ENCODE measurements around the gene EPB41L4B. TPM values are rescaled to one million over a fixed set of nuclear protein-coding genes. Genes with fewer than 3 reads are reported as not detected.

Gene EPB41L4B
- polyA plus RNA-seq, 1 donor from 2014 or later = 4.1 TPM

DNA sequence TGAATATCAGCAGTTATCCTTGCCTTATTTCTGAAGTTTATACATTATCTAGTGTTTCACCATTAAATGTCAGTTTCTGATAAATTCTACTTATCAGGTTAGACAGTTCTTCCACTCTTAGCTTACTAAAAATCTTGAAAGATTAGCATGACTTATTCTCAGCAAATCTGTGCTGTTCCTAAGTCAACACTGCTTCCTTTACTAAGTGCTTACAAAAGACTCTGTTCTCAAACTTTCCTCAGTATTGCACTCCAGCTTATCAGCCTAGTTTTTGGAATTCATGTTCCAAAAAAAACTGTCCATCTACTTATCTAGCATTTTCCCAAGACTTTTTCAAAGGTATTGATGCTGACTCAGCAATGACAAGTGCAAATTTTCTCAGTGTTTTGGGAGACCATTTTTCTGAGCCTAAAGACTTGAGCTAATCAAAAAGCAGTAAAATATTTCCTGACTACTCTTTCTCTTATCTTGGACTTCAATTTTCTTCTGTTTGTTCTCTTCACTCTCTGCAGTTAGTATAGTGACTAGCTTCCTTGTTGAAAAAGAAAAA lies 92.7 kb downstream of the EPB41L4B start:
- H3K4me3 ChIP-seq (ENCODE audit: low read length) = no peak overlapping the region

DNA sequence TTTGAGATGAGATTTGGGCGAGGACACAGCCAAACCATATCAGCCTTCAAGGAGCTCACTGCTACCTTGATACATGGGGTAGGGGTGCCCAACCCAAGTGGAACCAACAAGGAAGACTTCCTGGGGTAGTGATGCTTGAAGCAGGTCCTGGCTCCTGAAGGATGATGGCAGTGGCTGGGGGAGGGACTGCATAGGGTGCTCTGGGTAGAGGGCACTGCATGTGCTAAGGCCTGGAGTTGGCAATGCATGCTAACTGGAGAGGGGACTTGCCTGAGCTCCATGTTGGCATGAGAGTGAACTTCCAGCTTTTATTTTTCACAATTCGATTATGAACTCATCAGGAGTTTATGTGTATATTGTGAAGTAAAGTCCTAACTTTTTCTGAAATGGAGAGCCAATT lies 95.2 kb downstream of the EPB41L4B start:
- Histone ChIP-seq H3K27ac (ENCODE audit: low read length) (no peak overlapping the region), H3K36me3 (ENCODE audit: insufficient read depth, low read length) (no peaks in the 10 kb centered on the region), H2AFZ (ENCODE audit: low read depth, low read length) (no peak overlapping the region), H4K20me1 (ENCODE audit: insufficient read depth) (no peaks in the 10 kb centered on the region), H3K79me2 (replicated peaks; ENCODE audit: insufficient read depth, low read length) (no peaks in the 10 kb centered on the region), H3K9me3 (ENCODE audit: low read length) (no peaks in the 10 kb centered on the region), H3F3A (ENCODE audit: insufficient read depth, low read length, poor library complexity, severe bottlenecking) (no peaks in the 10 kb centered on the region), H3K27me3 (ENCODE audit: insufficient read depth, low read depth, low read length) (no peaks in the 10 kb centered on the region), H3K9ac (ENCODE audit: low read length) (no peak overlapping the region), H3K9me2 (ENCODE audit: insufficient read depth, low read length) (no peaks in the 10 kb centered on the region), H3K4me2 (ENCODE audit: low read length) (no peak overlapping the region), H3K4me3 (ENCODE audit: low read length) (no peak overlapping the region)
- TF ChIP-seq MXI1 (conservative IDR thresholded peaks at IDR 0.05; ENCODE audit: poor library complexity, severe bottlenecking) (no peak), RAD21 (conservative IDR thresholded peaks at IDR 0.05) (no peak), EZH2 (IDR thresholded peaks at IDR 0.05; ENCODE audit: borderline replicate concordance, insufficient read depth, low read length, poor library complexity, severe bottlenecking) (no peak), SMC3 (conservative IDR thresholded peaks at IDR 0.05; ENCODE audit: poor library complexity) (no peak), POLR2AphosphoS5 (IDR thresholded peaks at IDR 0.05) (no peak), TAF1 (IDR thresholded peaks at IDR 0.05; ENCODE audit: low read depth) (no peak), EP300 (conservative IDR thresholded peaks at IDR 0.05; ENCODE audit: poor library complexity, severe bottlenecking) (no peak)
- TF ChIP-seq, protein P1, sequence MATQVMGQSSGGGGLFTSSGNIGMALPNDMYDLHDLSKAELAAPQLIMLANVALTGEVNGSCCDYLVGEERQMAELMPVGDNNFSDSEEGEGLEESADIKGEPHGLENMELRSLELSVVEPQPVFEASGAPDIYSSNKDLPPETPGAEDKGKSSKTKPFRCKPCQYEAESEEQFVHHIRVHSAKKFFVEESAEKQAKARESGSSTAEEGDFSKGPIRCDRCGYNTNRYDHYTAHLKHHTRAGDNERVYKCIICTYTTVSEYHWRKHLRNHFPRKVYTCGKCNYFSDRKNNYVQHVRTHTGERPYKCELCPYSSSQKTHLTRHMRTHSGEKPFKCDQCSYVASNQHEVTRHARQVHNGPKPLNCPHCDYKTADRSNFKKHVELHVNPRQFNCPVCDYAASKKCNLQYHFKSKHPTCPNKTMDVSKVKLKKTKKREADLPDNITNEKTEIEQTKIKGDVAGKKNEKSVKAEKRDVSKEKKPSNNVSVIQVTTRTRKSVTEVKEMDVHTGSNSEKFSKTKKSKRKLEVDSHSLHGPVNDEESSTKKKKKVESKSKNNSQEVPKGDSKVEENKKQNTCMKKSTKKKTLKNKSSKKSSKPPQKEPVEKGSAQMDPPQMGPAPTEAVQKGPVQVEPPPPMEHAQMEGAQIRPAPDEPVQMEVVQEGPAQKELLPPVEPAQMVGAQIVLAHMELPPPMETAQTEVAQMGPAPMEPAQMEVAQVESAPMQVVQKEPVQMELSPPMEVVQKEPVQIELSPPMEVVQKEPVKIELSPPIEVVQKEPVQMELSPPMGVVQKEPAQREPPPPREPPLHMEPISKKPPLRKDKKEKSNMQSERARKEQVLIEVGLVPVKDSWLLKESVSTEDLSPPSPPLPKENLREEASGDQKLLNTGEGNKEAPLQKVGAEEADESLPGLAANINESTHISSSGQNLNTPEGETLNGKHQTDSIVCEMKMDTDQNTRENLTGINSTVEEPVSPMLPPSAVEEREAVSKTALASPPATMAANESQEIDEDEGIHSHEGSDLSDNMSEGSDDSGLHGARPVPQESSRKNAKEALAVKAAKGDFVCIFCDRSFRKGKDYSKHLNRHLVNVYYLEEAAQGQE (IDR thresholded peaks at IDR 0.05; ENCODE audit: borderline replicate concordance) = no peak
- TF ChIP-seq, protein P2, sequence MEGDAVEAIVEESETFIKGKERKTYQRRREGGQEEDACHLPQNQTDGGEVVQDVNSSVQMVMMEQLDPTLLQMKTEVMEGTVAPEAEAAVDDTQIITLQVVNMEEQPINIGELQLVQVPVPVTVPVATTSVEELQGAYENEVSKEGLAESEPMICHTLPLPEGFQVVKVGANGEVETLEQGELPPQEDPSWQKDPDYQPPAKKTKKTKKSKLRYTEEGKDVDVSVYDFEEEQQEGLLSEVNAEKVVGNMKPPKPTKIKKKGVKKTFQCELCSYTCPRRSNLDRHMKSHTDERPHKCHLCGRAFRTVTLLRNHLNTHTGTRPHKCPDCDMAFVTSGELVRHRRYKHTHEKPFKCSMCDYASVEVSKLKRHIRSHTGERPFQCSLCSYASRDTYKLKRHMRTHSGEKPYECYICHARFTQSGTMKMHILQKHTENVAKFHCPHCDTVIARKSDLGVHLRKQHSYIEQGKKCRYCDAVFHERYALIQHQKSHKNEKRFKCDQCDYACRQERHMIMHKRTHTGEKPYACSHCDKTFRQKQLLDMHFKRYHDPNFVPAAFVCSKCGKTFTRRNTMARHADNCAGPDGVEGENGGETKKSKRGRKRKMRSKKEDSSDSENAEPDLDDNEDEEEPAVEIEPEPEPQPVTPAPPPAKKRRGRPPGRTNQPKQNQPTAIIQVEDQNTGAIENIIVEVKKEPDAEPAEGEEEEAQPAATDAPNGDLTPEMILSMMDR (IDR thresholded peaks at IDR 0.05; ENCODE audit: poor library complexity, severe bottlenecking) = no peak

More for the DNA sequence above, 92.7 kb downstream of the EPB41L4B start:
- H3K9ac ChIP-seq (ENCODE audit: low read length) = no peak overlapping the region
- H3K79me2 ChIP-seq (replicated peaks; ENCODE audit: insufficient read depth, low read length) = no peaks in the 10 kb centered on the region
- H3F3A ChIP-seq (ENCODE audit: insufficient read depth, low read length, poor library complexity, severe bottlenecking) = no peaks in the 10 kb centered on the region
- H3K36me3 ChIP-seq (ENCODE audit: insufficient read depth, low read length) = no peaks in the 10 kb centered on the region
- no peaks in the 10 kb centered on the region for H3K9me3 ChIP-seq (ENCODE audit: low read length)
- TF ChIP-seq SMC3 (conservative IDR thresholded peaks at IDR 0.05; ENCODE audit: poor library complexity) (no peak), EZH2 (IDR thresholded peaks at IDR 0.05; ENCODE audit: borderline replicate concordance, insufficient read depth, low read length, poor library complexity, severe bottlenecking) (no peak), MXI1 (conservative IDR thresholded peaks at IDR 0.05; ENCODE audit: poor library complexity, severe bottlenecking) (no peak), RAD21 (conservative IDR thresholded peaks at IDR 0.05) (no peak), TAF1 (IDR thresholded peaks at IDR 0.05; ENCODE audit: low read depth) (no peak), POLR2AphosphoS5 (IDR thresholded peaks at IDR 0.05) (no peak), EP300 (conservative IDR thresholded peaks at IDR 0.05; ENCODE audit: poor library complexity, severe bottlenecking) (no peak)
- TF ChIP-seq, protein P2 (IDR thresholded peaks at IDR 0.05; ENCODE audit: poor library complexity, severe bottlenecking) = no peak
- TF ChIP-seq, protein P1 (IDR thresholded peaks at IDR 0.05; ENCODE audit: borderline replicate concordance) = no peak
- H3K4me2 ChIP-seq (ENCODE audit: low read length) = no peak overlapping the region
- no peak overlapping the region for H2AFZ ChIP-seq (ENCODE audit: low read depth, low read length)
- H3K27ac ChIP-seq (ENCODE audit: low read length) = no peak overlapping the region
- H3K27me3 ChIP-seq (ENCODE audit: insufficient read depth, low read depth, low read length) = no peaks in the 10 kb centered on the region
- no peaks in the 10 kb centered on the region for H4K20me1 ChIP-seq (ENCODE audit: insufficient read depth)
- H3K9me2 ChIP-seq (ENCODE audit: insufficient read depth, low read length) = no peaks in the 10 kb centered on the region

Measured in neural cell (in vitro differentiated cells).